ENCODE results near the gene BRD3OS.

- no peak for TF ChIP-seq LEF1 (IDR thresholded peaks at IDR 0.05; ENCODE audit: borderline replicate concordance)
- no peak for TF ChIP-seq PKNOX1 (IDR thresholded peaks at IDR 0.05)
- TF ChIP-seq ZNF384 (IDR thresholded peaks at IDR 0.05) = no peak
- no peak for TF ChIP-seq TARDBP (IDR thresholded peaks at IDR 0.05)
- no peak for TF ChIP-seq BHLHE40 (IDR thresholded peaks at IDR 0.05; ENCODE audit: borderline replicate concordance)
- no peak for TF ChIP-seq HDGF (IDR thresholded peaks at IDR 0.05; ENCODE audit: borderline replicate concordance)
Observed at GRCh38 chr9:133987446-133987788, 37.9 kb upstream of the BRD3OS start.
